Iris pigment epithelial cell (primary cell): ENCODE measurements around the gene IGFBP3.

ENCODE experiments used
- DNase-seq: peaks from one replicate; pipeline ENCODE4 v3.0.0-alpha.2; 2011; ENCODE audit warnings: low read depth

Gene IGFBP3

GRCh38 chr7:45922810-45923209 lies 1.7 kb upstream of the IGFBP3 start:
- DNase-seq = peak; percentile 34

GRCh38 chr7:45921699-45922519 lies 837 bp upstream of the IGFBP3 start:
- DNase-seq = peak; percentile 81

GRCh38 chr7:45921381-45921698 lies 268 bp upstream of the IGFBP3 start:
- no peak for DNase-seq

GRCh38 chr7:45919993-45920459 lies 1.0 kb downstream of the IGFBP3 start:
- no peak for DNase-seq

DNA sequence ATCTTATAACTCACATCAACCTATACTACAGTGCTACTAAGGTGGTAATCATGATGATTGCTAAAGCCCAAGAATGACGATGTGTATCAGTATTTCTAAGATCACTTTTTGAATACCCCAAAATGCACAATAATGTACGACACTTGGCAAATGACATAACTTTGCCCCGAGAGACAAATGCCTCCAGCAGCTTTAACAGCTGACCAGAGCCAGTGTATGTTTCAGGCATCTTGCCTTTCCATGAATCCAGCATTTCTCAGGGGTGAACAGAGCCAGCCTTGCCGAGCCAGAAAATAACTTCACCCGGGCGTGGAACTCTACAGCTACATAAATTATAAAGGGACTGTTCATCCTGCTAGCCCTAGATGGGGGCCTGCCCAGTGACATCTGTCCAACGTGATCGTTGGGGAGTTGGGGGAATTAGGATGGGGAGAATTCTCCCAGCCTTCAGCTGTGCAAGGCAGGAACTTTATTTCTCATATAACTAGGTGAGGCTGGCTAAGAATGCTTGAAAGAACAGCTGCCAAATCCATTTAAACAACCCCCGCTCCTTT lies 1.8 kb downstream of the IGFBP3 start:
- no peak for DNase-seq

DNA sequence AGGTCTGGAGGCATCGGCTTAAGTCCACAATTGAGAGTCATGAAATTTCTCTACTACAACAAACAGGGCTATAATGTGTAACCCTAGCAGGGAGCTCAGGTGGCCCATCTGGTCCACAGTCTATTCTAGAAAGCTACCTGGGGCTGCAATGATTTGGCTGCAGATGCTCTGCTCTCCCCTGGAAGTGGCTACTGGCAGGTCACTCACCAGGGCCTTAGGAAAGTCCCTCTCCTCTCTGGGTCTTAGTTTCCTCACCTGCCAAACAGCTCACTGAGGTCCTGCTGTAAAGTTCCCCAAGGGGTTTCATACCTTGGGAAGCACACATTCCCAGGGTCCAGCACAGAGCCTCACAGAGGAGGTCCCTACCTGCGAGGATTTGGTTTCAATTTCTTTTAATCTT lies 2.5 kb downstream of the IGFBP3 start:
- no peak for DNase-seq

DNA sequence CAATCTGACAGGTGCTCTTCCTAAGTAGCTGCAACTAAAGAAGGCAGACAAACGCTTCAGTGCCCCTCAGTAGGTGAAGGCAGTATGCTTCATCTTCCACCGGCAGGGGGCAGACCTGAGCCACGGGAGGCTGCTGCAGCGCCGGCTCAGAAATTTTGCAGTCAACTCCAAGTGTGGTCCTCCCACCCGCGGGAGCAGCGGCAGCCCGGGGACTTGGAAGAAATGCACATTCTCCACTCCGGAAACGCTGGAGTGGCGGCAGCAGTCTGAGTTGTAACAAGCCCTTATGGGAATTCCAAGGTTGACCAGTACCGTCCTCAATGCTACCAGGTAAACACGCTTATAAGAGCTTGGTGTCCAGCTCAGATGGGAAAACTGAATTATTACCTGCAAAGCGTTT lies 3.4 kb downstream of the IGFBP3 start:
- peak; percentile 61 for DNase-seq

DNA sequence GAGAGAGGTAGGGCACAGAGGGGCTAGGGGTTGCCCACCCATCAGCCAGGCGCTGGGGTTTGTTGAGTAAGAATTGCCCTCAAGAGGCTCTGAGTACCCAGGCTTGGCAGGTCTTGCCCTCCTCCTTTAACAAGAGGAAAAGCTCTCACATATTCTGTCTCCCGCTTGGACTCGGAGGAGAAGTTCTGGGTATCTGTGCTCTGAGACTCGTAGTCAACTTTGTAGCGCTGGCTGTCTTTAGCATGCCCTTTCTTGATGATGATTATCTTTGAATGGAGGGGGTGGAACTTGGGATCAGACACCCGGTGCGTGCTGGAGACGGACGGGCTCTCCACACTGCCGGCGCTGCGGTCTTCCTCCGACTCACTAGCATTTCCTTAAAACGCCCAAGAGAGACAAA lies 4.0 kb downstream of the IGFBP3 start:
- DNase-seq = no peak

- DNase-seq = no peak
Observed at GRCh38 chr7:45915606-45916005, 5.5 kb downstream of the IGFBP3 start.

- DNase-seq = no peak
Observed at GRCh38 chr7:45914911-45915310, 6.2 kb downstream of the IGFBP3 start.

DNA sequence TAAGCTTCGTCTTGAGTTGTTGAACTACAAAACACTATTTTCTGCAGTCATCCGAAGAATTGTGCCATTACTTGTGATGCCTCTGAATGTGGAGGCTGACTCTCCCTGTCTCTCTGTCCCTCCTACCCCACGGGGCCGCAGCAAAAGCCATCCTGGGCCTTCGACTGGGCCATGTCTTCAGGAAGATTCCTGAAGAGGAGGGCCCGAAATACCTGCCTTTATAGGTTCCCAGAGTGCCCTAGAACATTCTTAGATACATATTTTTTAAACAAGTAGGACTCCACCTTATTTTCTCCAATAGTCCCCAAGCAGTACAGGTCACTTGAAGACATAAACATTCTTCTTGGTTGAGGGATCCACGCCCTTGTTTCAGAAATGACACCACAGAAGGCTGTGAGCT lies 8.1 kb downstream of the IGFBP3 start:
- DNase-seq = no peak

GRCh38 chr7:45911311-45911710 lies 9.8 kb downstream of the IGFBP3 start:
- no peak for DNase-seq

- no peak for DNase-seq
Observed at GRCh38 chr7:45910855-45911254, 10.2 kb downstream of the IGFBP3 start.

- DNase-seq = no peak
Observed at GRCh38 chr7:45909561-45909960, 11.5 kb downstream of the IGFBP3 start.

GRCh38 chr7:45902820-45903219 lies 18.3 kb downstream of the IGFBP3 start:
- DNase-seq = no peak

- no peak for DNase-seq
Observed at GRCh38 chr7:45901566-45901965, 19.5 kb downstream of the IGFBP3 start.

DNA sequence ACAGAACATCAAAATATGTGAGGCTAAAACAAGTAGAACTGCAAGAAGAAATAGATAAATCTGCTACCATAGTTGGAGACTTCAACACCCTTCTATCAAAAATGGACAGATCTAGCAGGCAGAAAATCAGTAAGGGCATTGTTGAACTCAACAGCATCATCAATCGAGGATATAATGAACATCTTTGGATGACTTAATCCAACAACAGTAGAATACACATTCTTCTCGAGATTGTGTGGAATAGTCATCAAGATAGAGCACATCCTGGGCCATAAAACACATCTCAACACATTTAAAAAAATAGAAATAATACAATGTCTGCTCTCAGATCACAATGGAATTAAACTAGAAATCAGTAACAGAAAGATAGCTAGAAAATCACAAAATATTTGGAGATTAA lies 22.9 kb downstream of the IGFBP3 start:
- no peak for DNase-seq

GRCh38 chr7:45897042-45897690 lies 23.9 kb downstream of the IGFBP3 start:
- DNase-seq = peak; percentile 75

GRCh38 chr7:45894665-45895062 lies 26.4 kb downstream of the IGFBP3 start:
- no peak for DNase-seq

GRCh38 chr7:45893996-45894664 lies 26.9 kb downstream of the IGFBP3 start:
- no peak for DNase-seq

GRCh38 chr7:45893374-45893995 lies 27.6 kb downstream of the IGFBP3 start:
- no peak for DNase-seq

DNA sequence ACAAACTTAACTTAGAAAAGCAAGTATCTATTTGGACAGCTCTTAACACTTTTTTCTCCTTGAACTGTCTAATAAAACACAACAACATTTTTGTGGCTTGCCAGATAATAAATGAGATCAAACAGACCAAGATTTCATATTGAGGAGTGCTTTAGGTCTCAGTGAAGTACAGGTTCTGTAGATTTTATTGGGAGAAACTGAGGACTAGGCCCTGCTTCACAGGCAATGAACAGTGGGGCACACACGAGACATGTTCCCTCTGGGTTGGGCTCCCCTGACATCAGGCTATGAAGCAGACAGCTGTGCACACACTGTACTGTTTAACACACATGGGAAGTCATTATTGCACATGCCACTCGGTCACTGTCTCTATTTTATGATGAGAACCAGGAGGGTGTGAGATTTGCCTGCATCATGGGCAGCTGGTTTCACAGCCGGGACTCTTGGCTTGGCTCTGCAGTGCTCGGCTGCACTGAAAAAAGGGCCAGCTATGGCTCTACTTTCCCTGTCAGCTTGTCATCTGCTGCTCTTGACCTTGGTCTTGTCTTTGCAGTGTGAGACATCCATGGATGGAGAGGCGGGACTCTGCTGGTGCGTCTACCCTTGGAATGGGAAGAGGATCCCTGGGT lies 28.6 kb downstream of the IGFBP3 start:
- no peak for DNase-seq
